HEK293T (cell line): Measurements from ENCODE around the gene TLE1.

Source experiments
- ARNT ChIP-seq: fragments of 450-650 bp; IDR thresholded peaks from 2 replicates; pipeline ENCODE4 v1.6.1; 2017; ENCODE audit warnings: mild to moderate bottlenecking
- BHLHE40 ChIP-seq: fragments of 450-650 bp; IDR thresholded peaks from 2 replicates; pipeline ENCODE4 v1.6.1; 2016; ENCODE audit warnings: mild to moderate bottlenecking, moderate library complexity, borderline replicate concordance
- CTBP1 ChIP-seq: fragments of 450-650 bp; IDR thresholded peaks from 2 replicates; pipeline ENCODE4 v1.6.1; 2016; ENCODE audit warnings: borderline replicate concordance
- FOXA1 ChIP-seq: fragments of 450-650 bp; IDR thresholded peaks from 2 replicates; pipeline ENCODE4 v1.6.1; 2016; ENCODE audit warnings: mild to moderate bottlenecking
- FOXK2 ChIP-seq: fragments of 450-650 bp; IDR thresholded peaks from 2 replicates; pipeline ENCODE4 v1.6.1; 2016; ENCODE audit warnings: mild to moderate bottlenecking
- FOXM1 ChIP-seq: fragments of 450-650 bp; IDR thresholded peaks from 2 replicates; pipeline ENCODE4 v1.6.1; 2017; ENCODE audit warnings: mild to moderate bottlenecking, borderline replicate concordance
- HDGF ChIP-seq: fragments of 450-650 bp; IDR thresholded peaks from 2 replicates; pipeline ENCODE4 v1.6.1; 2017; ENCODE audit warnings: antibody characterized with exemption, borderline replicate concordance
- LEF1 ChIP-seq: fragments of 450-650 bp; IDR thresholded peaks from 2 replicates; pipeline ENCODE4 v1.6.1; 2017; ENCODE audit warnings: mild to moderate bottlenecking, borderline replicate concordance
- NFRKB ChIP-seq: fragments of 450-650 bp; IDR thresholded peaks from 2 replicates; pipeline ENCODE4 v1.6.1; 2016; ENCODE audit warnings: mild to moderate bottlenecking, moderate library complexity
- SP1 ChIP-seq: fragments of 450-650 bp; IDR thresholded peaks from 2 replicates; pipeline ENCODE4 v1.6.1; 2017
- SUZ12 ChIP-seq: fragments of 450-650 bp; IDR thresholded peaks from 2 replicates; pipeline ENCODE4 v1.6.1; 2016; ENCODE audit warnings: mild to moderate bottlenecking
- ZNF384 ChIP-seq: fragments of 450-650 bp; IDR thresholded peaks from 2 replicates; pipeline ENCODE4 v1.6.1; 2016

GRCh38 chr9:81610740-81611107, 78.6 kb downstream of the TLE1 start:
- TF ChIP-seq FOXM1 (no peak), LEF1 (no peak), NFRKB (no peak), HDGF (no peak), CTBP1 (no peak), ZNF384 (no peak), ARNT (no peak), SP1 (no peak), FOXA1 (no peak), BHLHE40 (no peak), FOXK2 (no peak), SUZ12 (no peak)
